Neuronal stem cell (in vitro differentiated cells): Measurements from ENCODE around the gene CNTRL.

Source experiments
- DNase-seq: peaks from one replicate; pipeline ENCODE4 v3.0.0-alpha.2; 2013; ENCODE audit warnings: low spot score
- H2AFZ ChIP-seq: one replicate; pipeline ENCODE4 v1.6.1; 2013; ENCODE audit warnings: mild to moderate bottlenecking, low read length, inconsistent platforms
- H2AK5ac ChIP-seq: 2 replicates; pipeline ENCODE4 v1.6.1; 2013; ENCODE audit warnings: low read depth, mild to moderate bottlenecking, inconsistent platforms, low read length, moderate library complexity, mixed read lengths
- H2BK120ac ChIP-seq: 2 replicates; pipeline ENCODE4 v1.6.1; 2013; ENCODE audit warnings: low read depth, mild to moderate bottlenecking, inconsistent platforms, low read length, moderate library complexity, mixed read lengths
- H2BK12ac ChIP-seq: one replicate; pipeline ENCODE4 v1.6.1; 2013; ENCODE audit warnings: low read length, inconsistent platforms
- H2BK15ac ChIP-seq: 2 replicates; pipeline ENCODE4 v1.6.1; 2013; ENCODE audit warnings: mild to moderate bottlenecking, low read length, inconsistent platforms, mixed read lengths
- H2BK5ac ChIP-seq: one replicate; pipeline ENCODE4 v1.6.1; 2013; ENCODE audit warnings: inconsistent platforms, mild to moderate bottlenecking, low read length, moderate library complexity
- H3K14ac ChIP-seq: one replicate; pipeline ENCODE4 v1.6.1; 2013; ENCODE audit warnings: low read length, inconsistent platforms
- H3K18ac ChIP-seq: 2 replicates; pipeline ENCODE4 v1.6.1; 2013; ENCODE audit warnings: low read length, inconsistent platforms
- H3K23ac ChIP-seq: 2 replicates; pipeline ENCODE4 v1.6.1; 2013; ENCODE audit warnings: low read depth, mild to moderate bottlenecking, mixed read lengths, low read length, inconsistent platforms; ENCODE audit not compliant: poor library complexity
- H3K27ac ChIP-seq: replicated peaks from 3 replicates; pipeline ENCODE4 v1.5.1; 2013; ENCODE audit warnings: low read length, inconsistent platforms
- H3K27me3 ChIP-seq, 3 experiments: 2 replicates each; pipeline ENCODE4 v1.6.1; 2013; ENCODE audit warnings: low read length in 3 of 3, mild to moderate bottlenecking in 2 of 3, inconsistent platforms in 1 of 3, low read depth in 1 of 3, mixed read lengths in 1 of 3, moderate library complexity in 1 of 3; ENCODE audit not compliant: control insufficient read depth in 3 of 3, insufficient read depth in 3 of 3
- H3K36me3 ChIP-seq, 2 donors: replicated peaks in 1 of 2; 2 replicates each; pipeline ENCODE4 v1.6.1; 2013; ENCODE audit warnings: low read length in 2 of 2; ENCODE audit not compliant: control insufficient read depth in 2 of 2, insufficient read depth in 2 of 2
- H3K4ac ChIP-seq: 2 replicates; pipeline ENCODE4 v1.6.1; 2013; ENCODE audit warnings: inconsistent platforms, mild to moderate bottlenecking, low read length, moderate library complexity
- H3K4me1 ChIP-seq, 2 donors: 1 replicate in 1 of 2; 2 replicates in 1 of 2; pipeline ENCODE4 v1.6.1; 2013; ENCODE audit warnings: low read length in 2 of 2, low read depth in 1 of 2; ENCODE audit not compliant: control insufficient read depth in 2 of 2, insufficient read depth in 1 of 2
- H3K4me2 ChIP-seq: one replicate; pipeline ENCODE4 v1.6.1; 2013; ENCODE audit warnings: mild to moderate bottlenecking, low read length, inconsistent platforms; ENCODE audit not compliant: insufficient read depth, poor library complexity, severe bottlenecking
- H3K4me3 ChIP-seq, 2 donors: 2 replicates each; pipeline ENCODE4 v1.5.1; 2013; ENCODE audit warnings: low read length in 2 of 2, mild to moderate bottlenecking in 2 of 2, inconsistent platforms in 1 of 2, moderate library complexity in 1 of 2
- H3K79me1 ChIP-seq: one replicate; pipeline ENCODE4 v1.6.1; 2013; ENCODE audit warnings: low read depth, mild to moderate bottlenecking, inconsistent platforms, low read length, moderate library complexity
- H3K9ac ChIP-seq: one replicate; pipeline ENCODE4 v1.6.1; 2013; ENCODE audit warnings: mild to moderate bottlenecking, low read depth, low read length, inconsistent platforms; ENCODE audit not compliant: poor library complexity
- H3K9me3 ChIP-seq, 2 donors: replicated peaks in 1 of 2; 2 replicates each; pipeline versions ENCODE3 to v1.6.1; 2013; ENCODE audit warnings: low read length in 2 of 2, mild to moderate bottlenecking in 2 of 2, inconsistent platforms in 1 of 2, low read depth in 1 of 2, mixed read lengths in 1 of 2, moderate library complexity in 1 of 2; ENCODE audit not compliant: control insufficient read depth in 2 of 2, insufficient read depth in 1 of 2
- H4K8ac ChIP-seq: one replicate; pipeline ENCODE4 v1.6.1; 2013; ENCODE audit warnings: low read depth, mild to moderate bottlenecking, inconsistent platforms, low read length, moderate library complexity
- H4K91ac ChIP-seq: one replicate; pipeline ENCODE4 v1.6.1; 2013; ENCODE audit warnings: low read length, low read depth, mild to moderate bottlenecking, inconsistent platforms; ENCODE audit not compliant: poor library complexity
- WGBS, 2 donors: extraction: QIAGEN DNeasy Blood & Tissue Kit; methylation state at CpG; one replicate each; pipeline ENCODE4 v1.1.7; 2013; ENCODE audit warnings: missing lambda C conversion rate in 2 of 2, mixed read lengths in 1 of 2; ENCODE audit not compliant: insufficient read length in 2 of 2, insufficient replicate concordance in 1 of 2; ENCODE audit errors: extremely low coverage in 2 of 2; 5-methylcytosine and 5-hydroxymethylcytosine counted together

Gene CNTRL

DNA sequence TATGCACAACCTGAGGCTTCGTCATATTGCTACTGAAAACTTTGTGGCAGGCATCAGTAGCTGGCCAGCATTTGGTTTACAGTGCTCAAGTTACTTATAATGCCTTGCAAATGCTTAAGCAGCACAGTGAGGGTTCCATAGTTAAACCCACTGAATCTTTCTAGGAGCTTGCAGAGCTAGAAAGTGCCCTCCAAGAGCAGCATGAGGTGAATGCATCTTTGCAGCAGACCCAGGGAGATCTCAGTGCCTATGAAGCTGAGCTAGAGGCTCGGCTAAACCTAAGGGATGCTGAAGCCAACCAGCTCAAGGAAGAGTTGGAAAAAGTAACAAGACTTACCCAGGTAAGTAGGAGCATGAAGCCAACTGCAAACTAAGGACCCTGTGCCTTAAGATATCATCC is 60.9 kb downstream of the CNTRL start:
- Histone ChIP-seq H3K4me2 (no peak overlapping the region), H2BK5ac (no peak overlapping the region), H3K27ac (no peak overlapping the region), H3K23ac (no peak overlapping the region), H3K4ac (no peak overlapping the region), H2BK15ac (no peak overlapping the region), H3K79me1 (no peaks in the 10 kb centered on the region), H3K36me3 (peaks cover 4 to 53% of the 10 kb centered on the region in 2 donors), H4K8ac (no peak overlapping the region), H2BK120ac (no peak overlapping the region), H3K27me3 (no peaks in the 10 kb centered on the region), H2BK12ac (no peak overlapping the region), H3K4me3 (no peak overlapping the region), H3K9ac (no peak overlapping the region), H4K91ac (no peak overlapping the region), H2AFZ (no peak overlapping the region), H3K9me3 (no peaks in the 10 kb centered on the region), H3K4me1 (no peaks in the 10 kb centered on the region), H3K14ac (no peak overlapping the region), H3K18ac (no peak overlapping the region), H2AK5ac (no peak overlapping the region)
- WGBS, 2 donors: no CpG with 5 or more reads among the region's 2 CpGs
- no peak for DNase-seq

DNA sequence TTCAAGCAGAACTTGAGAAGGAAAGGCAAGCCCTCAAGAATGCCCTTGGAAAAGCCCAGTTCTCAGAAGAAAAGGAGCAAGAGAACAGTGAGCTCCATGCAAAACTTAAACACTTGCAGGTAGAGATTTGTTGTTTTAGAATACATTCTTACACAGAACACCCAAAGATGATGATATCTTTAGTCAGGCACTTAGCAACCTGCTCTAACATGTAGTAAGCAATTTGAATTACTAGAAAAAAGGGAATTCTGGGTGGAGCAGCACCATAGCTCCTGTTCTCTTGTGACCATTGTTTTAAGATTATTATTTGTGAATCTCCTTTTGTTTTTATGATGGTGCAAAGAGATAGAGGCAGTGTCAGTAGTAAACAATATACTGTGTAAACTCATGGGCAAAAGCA is 63.8 kb downstream of the CNTRL start:
- no peak overlapping the region for H4K91ac ChIP-seq
- H2AK5ac ChIP-seq: no peak overlapping the region
- no peaks in the 10 kb centered on the region for H3K27me3 ChIP-seq
- H3K36me3 ChIP-seq: peaks cover 11 to 78% of the 10 kb centered on the region in 2 donors
- H3K4me3 ChIP-seq: no peak overlapping the region
- H3K4me1 ChIP-seq: no peaks in the 10 kb centered on the region
- no peak overlapping the region for H2BK15ac ChIP-seq
- no peak overlapping the region for H3K9ac ChIP-seq
- no peak overlapping the region for H3K27ac ChIP-seq
- H3K18ac ChIP-seq: no peak overlapping the region
- H2BK5ac ChIP-seq: no peak overlapping the region
- no peak overlapping the region for H2BK120ac ChIP-seq
- DNase-seq: no peak
- H3K4ac ChIP-seq: no peak overlapping the region
- no peak overlapping the region for H3K14ac ChIP-seq
- no peak overlapping the region for H2BK12ac ChIP-seq
- no peak overlapping the region for H4K8ac ChIP-seq
- no peak overlapping the region for H3K4me2 ChIP-seq
- H2AFZ ChIP-seq: no peak overlapping the region
- no peaks in the 10 kb centered on the region for H3K79me1 ChIP-seq
- H3K9me3 ChIP-seq: no peaks in the 10 kb centered on the region
- H3K23ac ChIP-seq: no peak overlapping the region

DNA sequence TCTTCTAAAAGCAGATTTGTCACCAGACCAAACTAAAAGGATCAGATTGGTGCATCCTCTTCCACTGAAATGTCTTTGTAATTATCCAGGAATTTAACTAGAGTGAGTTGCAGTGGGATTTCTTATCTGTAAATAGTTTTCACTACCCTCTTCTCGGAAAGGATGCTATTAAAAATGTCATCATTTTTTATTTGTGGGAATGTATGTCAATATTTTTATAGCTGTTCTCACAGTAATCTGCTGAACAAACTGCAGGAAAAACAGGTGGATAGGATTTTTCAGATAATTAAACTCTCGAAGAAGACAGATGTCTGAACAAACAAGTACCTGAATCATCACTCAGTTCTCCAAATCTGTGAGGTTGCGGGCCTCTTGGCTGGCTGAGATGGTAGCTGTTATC is 64.2 kb downstream of the CNTRL start:
- no peaks in the 10 kb centered on the region for H3K9me3 ChIP-seq
- H3K23ac ChIP-seq: no peak overlapping the region

DNA sequence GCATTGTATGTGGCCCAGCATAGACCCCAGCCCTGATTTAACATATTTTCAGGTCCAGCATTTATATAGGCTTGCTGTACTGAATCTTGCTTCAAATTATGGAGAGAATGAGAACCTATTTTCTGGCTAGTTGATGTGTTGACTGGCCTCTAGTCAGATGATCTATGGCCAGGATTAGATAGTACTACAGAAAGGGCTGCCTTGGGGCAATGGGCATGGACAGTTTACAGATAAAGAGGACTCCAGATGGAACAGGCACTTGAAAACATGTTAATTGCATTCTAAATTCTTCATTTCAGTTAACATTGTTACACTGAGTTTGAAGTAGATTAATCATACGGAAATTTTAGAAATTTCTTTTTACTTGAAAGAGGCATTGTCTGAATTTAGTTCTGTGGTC is 65.4 kb downstream of the CNTRL start:
- no peak overlapping the region for H3K4me3 ChIP-seq
- no peak for DNase-seq
- H2AK5ac ChIP-seq: no peak overlapping the region
- H3K36me3 ChIP-seq: peaks cover 14 to 94% of the 10 kb centered on the region in 2 donors
- no peaks in the 10 kb centered on the region for H3K4me1 ChIP-seq
- H3K79me1 ChIP-seq: no peaks in the 10 kb centered on the region
- no peak overlapping the region for H2BK120ac ChIP-seq
- WGBS, 2 donors: no CpG with 5 or more reads among the region's 1 CpG
- no peak overlapping the region for H2BK15ac ChIP-seq
- no peaks in the 10 kb centered on the region for H3K9me3 ChIP-seq
- no peak overlapping the region for H3K4me2 ChIP-seq
- H3K9ac ChIP-seq: no peak overlapping the region
- H2AFZ ChIP-seq: no peak overlapping the region
- H3K23ac ChIP-seq: no peak overlapping the region
- H3K14ac ChIP-seq: no peak overlapping the region
- no peak overlapping the region for H3K27ac ChIP-seq
- no peak overlapping the region for H2BK12ac ChIP-seq
- H3K18ac ChIP-seq: no peak overlapping the region
- H3K4ac ChIP-seq: no peak overlapping the region
- H2BK5ac ChIP-seq: no peak overlapping the region
- H3K27me3 ChIP-seq: no peaks in the 10 kb centered on the region
- H4K91ac ChIP-seq: no peak overlapping the region
- no peak overlapping the region for H4K8ac ChIP-seq

More for the DNA sequence above, 64.2 kb downstream of the CNTRL start:
- no peak overlapping the region for H2BK5ac ChIP-seq
- no peak for DNase-seq
- no peaks in the 10 kb centered on the region for H3K27me3 ChIP-seq
- H2BK15ac ChIP-seq: no peak overlapping the region
- H4K91ac ChIP-seq: no peak overlapping the region
- no peak overlapping the region for H2BK120ac ChIP-seq
- no peak overlapping the region for H3K27ac ChIP-seq
- H4K8ac ChIP-seq: no peak overlapping the region
- H3K4ac ChIP-seq: no peak overlapping the region
- no CpG with 5 or more reads among the region's 3 CpGs for WGBS, 2 donors
- H2BK12ac ChIP-seq: no peak overlapping the region
- H3K4me2 ChIP-seq: no peak overlapping the region
- no peaks in the 10 kb centered on the region for H3K4me1 ChIP-seq
- H3K14ac ChIP-seq: no peak overlapping the region
- H3K4me3 ChIP-seq: no peak overlapping the region
- no peak overlapping the region for H3K18ac ChIP-seq
- no peak overlapping the region for H3K9ac ChIP-seq
- H3K79me1 ChIP-seq: no peaks in the 10 kb centered on the region
- H2AFZ ChIP-seq: no peak overlapping the region
- H2AK5ac ChIP-seq: no peak overlapping the region
- H3K36me3 ChIP-seq: peaks cover 11 to 82% of the 10 kb centered on the region in 2 donors
